Measurements from ENCODE around the gene FBXO40. TPM values are rescaled to one million over a fixed set of nuclear protein-coding genes. Genes with fewer than 3 reads are reported as not detected.

The FBXO40 gene
- total and polyA plus RNA-seq, 2 experiments from 2014 or later, result 0.03 TPM; not detected in 1

GRCh38 chr3:121667333-121667732, 74.2 kb downstream of the FBXO40 start:
- TF ChIP-seq, protein P1, sequence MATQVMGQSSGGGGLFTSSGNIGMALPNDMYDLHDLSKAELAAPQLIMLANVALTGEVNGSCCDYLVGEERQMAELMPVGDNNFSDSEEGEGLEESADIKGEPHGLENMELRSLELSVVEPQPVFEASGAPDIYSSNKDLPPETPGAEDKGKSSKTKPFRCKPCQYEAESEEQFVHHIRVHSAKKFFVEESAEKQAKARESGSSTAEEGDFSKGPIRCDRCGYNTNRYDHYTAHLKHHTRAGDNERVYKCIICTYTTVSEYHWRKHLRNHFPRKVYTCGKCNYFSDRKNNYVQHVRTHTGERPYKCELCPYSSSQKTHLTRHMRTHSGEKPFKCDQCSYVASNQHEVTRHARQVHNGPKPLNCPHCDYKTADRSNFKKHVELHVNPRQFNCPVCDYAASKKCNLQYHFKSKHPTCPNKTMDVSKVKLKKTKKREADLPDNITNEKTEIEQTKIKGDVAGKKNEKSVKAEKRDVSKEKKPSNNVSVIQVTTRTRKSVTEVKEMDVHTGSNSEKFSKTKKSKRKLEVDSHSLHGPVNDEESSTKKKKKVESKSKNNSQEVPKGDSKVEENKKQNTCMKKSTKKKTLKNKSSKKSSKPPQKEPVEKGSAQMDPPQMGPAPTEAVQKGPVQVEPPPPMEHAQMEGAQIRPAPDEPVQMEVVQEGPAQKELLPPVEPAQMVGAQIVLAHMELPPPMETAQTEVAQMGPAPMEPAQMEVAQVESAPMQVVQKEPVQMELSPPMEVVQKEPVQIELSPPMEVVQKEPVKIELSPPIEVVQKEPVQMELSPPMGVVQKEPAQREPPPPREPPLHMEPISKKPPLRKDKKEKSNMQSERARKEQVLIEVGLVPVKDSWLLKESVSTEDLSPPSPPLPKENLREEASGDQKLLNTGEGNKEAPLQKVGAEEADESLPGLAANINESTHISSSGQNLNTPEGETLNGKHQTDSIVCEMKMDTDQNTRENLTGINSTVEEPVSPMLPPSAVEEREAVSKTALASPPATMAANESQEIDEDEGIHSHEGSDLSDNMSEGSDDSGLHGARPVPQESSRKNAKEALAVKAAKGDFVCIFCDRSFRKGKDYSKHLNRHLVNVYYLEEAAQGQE (IDR thresholded peaks at IDR 0.05; ENCODE audit: unreplicated experiment), result no peak
- TF ChIP-seq CREB1 (CRISPR knock-in tag; IDR thresholded peaks at IDR 0.05; ENCODE audit: low read depth) (no peak), ZNF331 (CRISPR knock-in tag; IDR thresholded peaks at IDR 0.05; ENCODE audit: low read depth) (no peak), ZNF114 (CRISPR knock-in tag; IDR thresholded peaks at IDR 0.05) (no peak), EZH2 (IDR thresholded peaks at IDR 0.05; ENCODE audit: low read depth, unreplicated experiment) (no peak), EZH2phosphoT487 (IDR thresholded peaks at IDR 0.05; ENCODE audit: unreplicated experiment) (no peak), JUNB (IDR thresholded peaks at IDR 0.05; ENCODE audit: unreplicated experiment) (no peak), CTCF (conservative IDR thresholded peaks at IDR 0.05; ENCODE audit: low read depth in 2 of 2) (no peak), STAT1 (IDR thresholded peaks at IDR 0.05; ENCODE audit: unreplicated experiment) (no peak), NANOG (IDR thresholded peaks at IDR 0.05; ENCODE audit: borderline replicate concordance) (no peak), POLR2AphosphoS5 (IDR thresholded peaks at IDR 0.05; ENCODE audit: low read depth) (no peak)
- TF ChIP-seq, protein P2, sequence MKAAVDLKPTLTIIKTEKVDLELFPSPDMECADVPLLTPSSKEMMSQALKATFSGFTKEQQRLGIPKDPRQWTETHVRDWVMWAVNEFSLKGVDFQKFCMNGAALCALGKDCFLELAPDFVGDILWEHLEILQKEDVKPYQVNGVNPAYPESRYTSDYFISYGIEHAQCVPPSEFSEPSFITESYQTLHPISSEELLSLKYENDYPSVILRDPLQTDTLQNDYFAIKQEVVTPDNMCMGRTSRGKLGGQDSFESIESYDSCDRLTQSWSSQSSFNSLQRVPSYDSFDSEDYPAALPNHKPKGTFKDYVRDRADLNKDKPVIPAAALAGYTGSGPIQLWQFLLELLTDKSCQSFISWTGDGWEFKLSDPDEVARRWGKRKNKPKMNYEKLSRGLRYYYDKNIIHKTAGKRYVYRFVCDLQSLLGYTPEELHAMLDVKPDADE (IDR thresholded peaks at IDR 0.05), result no peak
- TF ChIP-seq, protein P3, sequence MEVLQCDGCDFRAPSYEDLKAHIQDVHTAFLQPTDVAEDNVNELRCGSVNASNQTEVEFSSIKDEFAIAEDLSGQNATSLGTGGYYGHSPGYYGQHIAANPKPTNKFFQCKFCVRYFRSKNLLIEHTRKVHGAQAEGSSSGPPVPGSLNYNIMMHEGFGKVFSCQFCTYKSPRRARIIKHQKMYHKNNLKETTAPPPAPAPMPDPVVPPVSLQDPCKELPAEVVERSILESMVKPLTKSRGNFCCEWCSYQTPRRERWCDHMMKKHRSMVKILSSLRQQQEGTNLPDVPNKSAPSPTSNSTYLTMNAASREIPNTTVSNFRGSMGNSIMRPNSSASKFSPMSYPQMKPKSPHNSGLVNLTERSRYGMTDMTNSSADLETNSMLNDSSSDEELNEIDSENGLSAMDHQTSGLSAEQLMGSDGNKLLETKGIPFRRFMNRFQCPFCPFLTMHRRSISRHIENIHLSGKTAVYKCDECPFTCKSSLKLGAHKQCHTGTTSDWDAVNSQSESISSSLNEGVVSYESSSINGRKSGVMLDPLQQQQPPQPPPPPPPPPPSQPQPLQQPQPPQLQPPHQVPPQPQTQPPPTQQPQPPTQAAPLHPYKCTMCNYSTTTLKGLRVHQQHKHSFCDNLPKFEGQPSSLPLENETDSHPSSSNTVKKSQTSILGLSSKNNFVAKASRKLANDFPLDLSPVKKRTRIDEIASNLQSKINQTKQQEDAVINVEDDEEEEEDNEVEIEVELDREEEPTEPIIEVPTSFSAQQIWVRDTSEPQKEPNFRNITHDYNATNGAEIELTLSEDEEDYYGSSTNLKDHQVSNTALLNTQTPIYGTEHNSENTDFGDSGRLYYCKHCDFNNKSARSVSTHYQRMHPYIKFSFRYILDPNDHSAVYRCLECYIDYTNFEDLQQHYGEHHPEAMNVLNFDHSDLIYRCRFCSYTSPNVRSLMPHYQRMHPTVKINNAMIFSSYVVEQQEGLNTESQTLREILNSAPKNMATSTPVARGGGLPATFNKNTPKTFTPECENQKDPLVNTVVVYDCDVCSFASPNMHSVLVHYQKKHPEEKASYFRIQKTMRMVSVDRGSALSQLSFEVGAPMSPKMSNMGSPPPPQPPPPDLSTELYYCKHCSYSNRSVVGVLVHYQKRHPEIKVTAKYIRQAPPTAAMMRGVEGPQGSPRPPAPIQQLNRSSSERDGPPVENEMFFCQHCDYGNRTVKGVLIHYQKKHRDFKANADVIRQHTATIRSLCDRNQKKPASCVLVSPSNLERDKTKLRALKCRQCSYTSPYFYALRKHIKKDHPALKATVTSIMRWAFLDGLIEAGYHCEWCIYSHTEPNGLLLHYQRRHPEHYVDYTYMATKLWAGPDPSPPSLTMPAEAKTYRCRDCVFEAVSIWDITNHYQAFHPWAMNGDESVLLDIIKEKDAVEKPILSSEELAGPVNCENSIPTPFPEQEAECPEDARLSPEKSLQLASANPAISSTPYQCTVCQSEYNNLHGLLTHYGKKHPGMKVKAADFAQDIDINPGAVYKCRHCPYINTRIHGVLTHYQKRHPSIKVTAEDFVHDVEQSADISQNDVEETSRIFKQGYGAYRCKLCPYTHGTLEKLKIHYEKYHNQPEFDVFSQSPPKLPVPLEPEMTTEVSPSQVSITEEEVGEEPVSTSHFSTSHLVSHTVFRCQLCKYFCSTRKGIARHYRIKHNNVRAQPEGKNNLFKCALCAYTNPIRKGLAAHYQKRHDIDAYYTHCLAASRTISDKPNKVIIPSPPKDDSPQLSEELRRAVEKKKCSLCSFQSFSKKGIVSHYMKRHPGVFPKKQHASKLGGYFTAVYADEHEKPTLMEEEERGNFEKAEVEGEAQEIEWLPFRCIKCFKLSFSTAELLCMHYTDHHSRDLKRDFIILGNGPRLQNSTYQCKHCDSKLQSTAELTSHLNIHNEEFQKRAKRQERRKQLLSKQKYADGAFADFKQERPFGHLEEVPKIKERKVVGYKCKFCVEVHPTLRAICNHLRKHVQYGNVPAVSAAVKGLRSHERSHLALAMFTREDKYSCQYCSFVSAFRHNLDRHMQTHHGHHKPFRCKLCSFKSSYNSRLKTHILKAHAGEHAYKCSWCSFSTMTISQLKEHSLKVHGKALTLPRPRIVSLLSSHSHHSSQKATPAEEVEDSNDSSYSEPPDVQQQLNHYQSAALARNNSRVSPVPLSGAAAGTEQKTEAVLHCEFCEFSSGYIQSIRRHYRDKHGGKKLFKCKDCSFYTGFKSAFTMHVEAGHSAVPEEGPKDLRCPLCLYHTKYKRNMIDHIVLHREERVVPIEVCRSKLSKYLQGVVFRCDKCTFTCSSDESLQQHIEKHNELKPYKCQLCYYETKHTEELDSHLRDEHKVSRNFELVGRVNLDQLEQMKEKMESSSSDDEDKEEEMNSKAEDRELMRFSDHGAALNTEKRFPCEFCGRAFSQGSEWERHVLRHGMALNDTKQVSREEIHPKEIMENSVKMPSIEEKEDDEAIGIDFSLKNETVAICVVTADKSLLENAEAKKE (CRISPR knock-in tag; IDR thresholded peaks at IDR 0.05), result no peak
- Mint-ChIP-seq H3K36me3 (ENCODE audit: low read depth) (peaks cover 39% of the 10 kb centered on the region), H3K4me1 (peaks cover 6% of the 10 kb centered on the region; the same call in 2 of the 3 replicates), H3K27me3 (ENCODE audit: insufficient read depth, low read depth, poor library complexity) (no peaks in the 10 kb centered on the region), H3K27ac (peak overlapping the region; percentile 38; the same call in 1 of the 2 replicates), H3K9me3 (no peaks in the 10 kb centered on the region), H3K4me3 (no peak overlapping the region)
- Histone ChIP-seq H3F3A (replicated peaks; ENCODE audit: low read depth) (no peaks in the 10 kb centered on the region), H3K9me2 (ENCODE audit: insufficient read depth) (no peaks in the 10 kb centered on the region), H3K4me1 (ENCODE audit: insufficient read depth) (0 out of 2 replicates have a peak, but pooled peaks cover 5% of the 10 kb centered on the region), H3K4me2 (no peak overlapping the region), H3K79me2 (replicated peaks; ENCODE audit: insufficient read depth) (no peaks in the 10 kb centered on the region), H4K20me1 (replicated peaks; ENCODE audit: insufficient read depth) (0 out of 2 replicates have a peak, but pooled peaks cover 3% of the 10 kb centered on the region), H3K27ac (ENCODE audit: low read depth) (no peak overlapping the region), H3K27me3 (ENCODE audit: insufficient read depth) (no peaks in the 10 kb centered on the region), H3K4me3 (no peak overlapping the region), H2AFZ (no peak overlapping the region), H3K36me3 (ENCODE audit: insufficient read depth) (peaks cover 18% of the 10 kb centered on the region)
- no peak for DNase-seq (ENCODE audit: low spot score)
- no peak for ATAC-seq

Measured in GM23338 (cell line).